GM19463 (cell line): ENCODE measurements around the gene BAMBI.
A peak's percentile ranks its signal among the peaks of the same experiment; 100 is the strongest.
"Not testable (repeated sequence)": the region's sequence is repeated elsewhere in the genome, so short reads cannot be mapped to it uniquely, and the experiment has no call there.

Experiments
- ATAC-seq: cut with Tn5 transposase; IDR thresholded peaks from one replicate; pipeline ENCODE4 v1.9.1; 2021; ENCODE audit warnings: mild to moderate bottlenecking, moderate library complexity; ENCODE audit not compliant: unreplicated experiment

The BAMBI gene, protein sequence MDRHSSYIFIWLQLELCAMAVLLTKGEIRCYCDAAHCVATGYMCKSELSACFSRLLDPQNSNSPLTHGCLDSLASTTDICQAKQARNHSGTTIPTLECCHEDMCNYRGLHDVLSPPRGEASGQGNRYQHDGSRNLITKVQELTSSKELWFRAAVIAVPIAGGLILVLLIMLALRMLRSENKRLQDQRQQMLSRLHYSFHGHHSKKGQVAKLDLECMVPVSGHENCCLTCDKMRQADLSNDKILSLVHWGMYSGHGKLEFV

DNA sequence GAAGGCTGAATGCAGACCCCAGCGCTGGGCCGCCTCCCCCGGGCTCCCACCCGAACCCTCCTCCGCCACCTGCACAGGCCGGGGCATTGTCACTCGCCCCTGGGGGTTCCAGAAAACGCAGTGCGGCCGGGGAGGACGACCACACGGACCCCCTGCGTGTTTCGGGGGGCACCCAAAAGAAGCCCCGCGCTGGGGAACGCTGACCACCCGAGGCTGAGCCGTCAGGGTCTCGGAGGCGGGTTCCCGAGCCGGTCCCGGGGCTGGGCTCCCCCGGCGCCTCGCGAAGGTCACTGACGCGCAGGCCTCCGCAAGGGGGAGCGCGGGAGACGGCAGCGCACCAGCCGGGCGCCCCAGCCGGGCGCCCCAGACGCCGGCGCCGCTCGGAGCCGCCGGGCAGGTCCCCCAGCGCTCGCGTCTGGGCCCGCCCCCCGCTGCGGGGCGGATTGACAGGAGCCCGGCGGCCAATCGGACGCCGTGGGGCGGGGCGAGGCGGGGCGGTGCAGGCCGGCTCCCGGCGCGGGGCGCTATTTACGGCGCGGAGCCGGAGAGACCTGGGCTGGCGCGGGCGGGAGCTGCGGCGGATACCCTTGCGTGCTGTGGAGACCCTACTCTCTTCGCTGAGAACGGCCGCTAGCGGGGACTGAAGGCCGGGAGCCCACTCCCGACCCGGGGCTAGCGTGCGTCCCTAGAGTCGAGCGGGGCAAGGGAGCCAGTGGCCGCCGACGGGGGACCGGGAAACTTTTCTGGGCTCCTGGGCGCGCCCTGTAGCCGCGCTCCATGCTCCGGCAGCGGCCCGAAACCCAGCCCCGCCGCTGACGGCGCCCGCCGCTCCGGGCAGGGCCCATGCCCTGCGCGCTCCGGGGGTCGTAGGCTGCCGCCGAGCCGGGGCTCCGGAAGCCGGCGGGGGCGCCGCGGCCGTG is at the start of gene BAMBI:
Gene BAMBI (plus strand): TSS at position 554 of the 920 bp plus-strand sequence. CDS start 377 bp downstream, outside the sequence.
- peak; percentile 91 for ATAC-seq

DNA sequence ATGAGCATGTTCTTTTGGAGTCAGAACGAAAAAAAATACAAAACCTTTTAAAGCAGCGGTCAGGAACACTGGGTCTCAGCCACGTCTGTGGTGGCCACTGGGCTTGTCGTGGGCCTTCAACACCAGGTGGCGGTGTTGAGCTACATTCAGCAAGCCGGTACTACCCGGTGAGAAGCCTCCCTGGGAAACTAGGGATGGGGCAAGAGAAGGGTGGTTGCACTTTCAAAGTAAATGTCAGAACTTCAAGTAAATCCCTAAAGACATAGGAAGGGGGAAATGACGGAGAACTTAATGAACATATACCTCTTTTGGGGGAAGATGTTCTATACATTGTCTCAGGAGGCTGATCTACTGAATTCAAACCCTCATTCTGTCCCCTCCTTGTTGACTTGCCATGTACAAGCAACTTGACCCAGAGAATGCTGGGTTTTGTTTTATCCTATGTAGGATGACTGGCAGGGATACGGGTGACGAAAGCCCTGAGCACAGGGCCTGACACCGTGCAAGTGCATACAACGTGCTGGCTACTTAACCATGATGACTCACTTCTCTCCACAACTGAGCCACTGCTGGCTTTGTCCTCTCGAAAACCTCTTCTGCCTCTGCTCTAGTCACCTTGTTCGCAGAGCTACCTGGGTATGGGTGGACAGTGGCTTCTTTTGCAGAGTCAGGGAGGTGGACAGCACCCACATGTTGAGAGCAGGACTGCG is 49.0 kb upstream of the BAMBI start:
- peak; percentile 76 for ATAC-seq

DNA sequence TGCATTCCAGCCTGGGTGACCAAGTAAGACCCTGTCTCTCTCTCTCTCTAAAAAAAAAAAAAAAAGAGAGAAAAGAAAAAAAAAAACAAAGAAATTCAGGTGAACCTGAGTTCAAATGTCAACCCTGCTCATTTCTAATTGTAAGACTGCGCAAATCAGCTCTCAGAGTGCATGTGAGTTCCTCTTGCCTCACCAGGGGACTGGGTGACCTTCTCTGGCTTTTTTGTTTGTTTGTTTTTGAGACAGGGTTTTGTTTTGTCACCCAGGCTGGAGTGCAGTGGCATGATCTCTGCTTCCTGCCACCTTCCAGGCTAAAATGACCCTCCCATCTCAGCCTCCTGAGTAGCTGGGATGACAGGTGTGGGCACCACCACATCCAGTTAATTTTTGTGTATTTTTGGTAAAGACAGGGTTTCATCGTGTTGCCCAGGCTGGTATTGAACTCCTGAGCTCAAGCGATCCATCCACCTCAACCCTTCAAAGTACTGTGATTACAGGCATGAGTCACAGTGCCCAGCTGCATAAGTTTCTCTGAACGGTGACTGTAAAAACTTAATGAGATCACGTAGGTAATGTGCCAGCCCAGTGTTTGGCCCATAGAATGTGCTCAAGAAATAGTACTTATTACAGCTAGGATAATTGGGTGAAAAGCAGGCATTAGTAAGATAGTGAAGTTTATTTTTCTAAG is 45.3 kb upstream of the BAMBI start:
- no peak for ATAC-seq

DNA sequence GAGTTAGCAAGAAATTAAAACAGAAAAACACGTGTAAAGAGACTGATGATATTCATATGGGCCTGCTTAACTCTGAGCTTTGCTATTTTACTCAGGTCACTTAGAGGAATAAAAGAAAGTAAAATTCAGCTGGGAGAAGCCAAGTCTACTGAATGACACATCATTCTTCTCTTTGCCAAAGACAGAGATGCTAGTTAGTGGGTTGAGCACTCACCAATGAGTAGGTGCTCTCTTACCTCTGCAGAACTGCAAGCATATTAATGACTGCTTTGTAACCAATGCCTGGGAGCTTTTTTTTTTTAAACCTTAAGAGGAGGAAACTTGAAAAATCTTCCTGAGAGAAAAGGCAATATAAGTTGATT is 44.8 kb upstream of the BAMBI start:
- no peak for ATAC-seq

DNA sequence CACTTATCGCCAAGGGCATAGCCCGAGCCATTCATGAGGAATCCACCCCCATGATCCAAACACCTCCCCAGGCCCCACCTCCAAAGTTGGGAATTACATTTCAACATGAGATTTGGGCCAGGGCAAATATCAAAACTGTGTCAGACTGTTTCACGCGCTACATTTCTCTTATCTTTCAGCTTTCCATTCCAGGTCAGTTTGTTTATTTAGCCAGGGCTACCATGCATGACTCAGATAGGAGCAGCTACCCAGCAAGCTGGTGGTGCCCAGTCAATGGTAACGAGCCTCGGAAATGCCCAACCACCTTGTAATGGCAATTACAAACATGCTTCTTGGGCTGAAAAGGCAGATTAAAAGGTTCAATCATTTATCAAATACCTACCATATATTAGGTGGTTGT is 43.6 kb upstream of the BAMBI start:
- no peak for ATAC-seq

DNA sequence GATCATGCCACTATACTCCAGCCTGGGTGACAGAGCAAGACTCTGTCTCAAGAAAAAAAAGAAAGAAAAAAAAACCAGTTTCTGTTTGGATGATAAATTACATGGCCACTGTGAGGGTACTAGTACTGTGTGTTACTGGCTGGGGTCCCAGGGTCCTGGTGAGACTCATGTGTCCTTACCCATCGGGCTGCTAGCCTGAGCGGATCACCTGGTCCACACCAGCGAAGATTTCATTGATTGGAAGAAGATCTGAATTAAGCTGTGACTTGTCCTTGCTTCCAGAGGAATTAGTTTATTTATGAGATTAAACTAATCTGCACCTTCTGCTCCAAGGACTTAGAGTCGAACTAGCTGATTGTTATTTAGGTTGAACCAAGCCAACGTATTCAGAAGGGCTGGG is 40.0 kb upstream of the BAMBI start:
- ATAC-seq, result no peak

DNA sequence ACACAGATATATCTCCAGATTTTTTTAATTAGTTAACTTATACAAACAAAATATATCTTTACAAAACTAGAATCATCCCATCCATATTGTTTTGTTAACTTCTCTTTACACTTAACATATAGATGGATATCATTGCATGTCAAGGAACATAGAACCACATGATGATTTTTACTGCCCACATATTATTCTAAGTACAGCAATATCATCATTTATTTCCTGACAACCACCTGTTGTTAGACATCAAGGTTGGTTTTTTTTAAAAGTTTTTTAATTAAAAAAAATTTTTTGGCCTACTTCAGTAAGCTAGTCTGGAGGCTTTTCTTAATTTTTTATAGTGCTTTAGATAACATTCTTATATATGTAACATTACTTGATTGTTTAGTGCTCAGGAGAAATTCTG is 38.9 kb upstream of the BAMBI start:
- no peak for ATAC-seq

DNA sequence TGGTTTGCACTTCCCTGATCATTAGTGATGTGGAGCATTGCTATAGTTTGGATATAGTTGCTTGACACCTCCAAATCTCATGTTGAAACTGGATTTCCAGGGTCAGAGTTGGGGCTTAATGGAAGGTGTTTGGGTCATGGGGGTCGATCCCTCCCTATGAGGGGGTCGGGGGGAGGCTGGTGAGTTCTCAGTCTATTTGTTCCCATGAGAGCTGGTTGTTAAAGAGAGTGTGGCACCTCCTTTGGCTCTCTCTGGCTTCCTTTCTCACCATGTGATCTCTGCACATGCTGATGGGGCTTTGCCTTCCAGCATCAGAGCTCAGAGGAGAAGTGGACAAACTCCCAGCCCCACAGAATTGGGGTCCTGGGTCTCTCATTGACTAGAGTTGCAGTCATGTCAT is 36.8 kb upstream of the BAMBI start:
- ATAC-seq, result no peak

DNA sequence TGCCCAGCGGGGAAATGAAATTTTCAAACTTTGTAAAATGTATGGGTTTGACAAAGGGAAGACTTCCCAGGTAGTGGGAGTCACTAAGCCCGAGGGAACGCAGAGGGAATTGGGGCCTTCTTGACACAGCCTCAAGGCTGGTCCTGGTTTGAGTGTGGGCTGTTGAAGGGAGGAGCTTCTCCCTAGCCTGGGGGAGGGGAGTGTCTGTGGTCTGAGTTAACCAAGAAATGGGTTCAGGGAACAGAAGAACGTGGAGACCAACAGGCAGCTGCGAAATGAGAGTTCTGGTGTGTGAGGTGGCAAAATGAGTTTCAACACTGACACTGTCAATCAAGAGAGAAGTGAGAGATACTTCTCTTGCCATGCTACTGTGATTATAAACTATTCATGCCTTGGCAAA is 32.7 kb upstream of the BAMBI start:
- no peak for ATAC-seq

DNA sequence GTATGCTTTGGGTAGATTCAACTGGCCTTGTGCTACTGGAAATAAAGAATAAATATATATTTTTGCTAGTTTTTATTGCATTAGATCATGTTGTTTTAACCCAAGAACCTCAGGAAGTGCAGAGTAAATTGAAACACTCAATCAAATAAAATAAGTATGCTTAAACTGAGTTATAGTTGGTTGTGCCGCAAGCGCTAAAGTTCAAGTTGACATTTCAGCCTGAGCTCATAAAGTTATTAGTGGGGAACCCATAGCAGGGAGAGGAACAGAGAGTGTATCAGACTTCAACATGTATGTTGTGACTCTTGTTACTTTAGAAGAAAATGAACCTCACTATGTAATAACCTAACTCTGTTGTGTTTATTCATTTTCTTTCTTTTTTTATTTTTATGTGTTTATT is 25.2 kb upstream of the BAMBI start:
- ATAC-seq, result no peak

DNA sequence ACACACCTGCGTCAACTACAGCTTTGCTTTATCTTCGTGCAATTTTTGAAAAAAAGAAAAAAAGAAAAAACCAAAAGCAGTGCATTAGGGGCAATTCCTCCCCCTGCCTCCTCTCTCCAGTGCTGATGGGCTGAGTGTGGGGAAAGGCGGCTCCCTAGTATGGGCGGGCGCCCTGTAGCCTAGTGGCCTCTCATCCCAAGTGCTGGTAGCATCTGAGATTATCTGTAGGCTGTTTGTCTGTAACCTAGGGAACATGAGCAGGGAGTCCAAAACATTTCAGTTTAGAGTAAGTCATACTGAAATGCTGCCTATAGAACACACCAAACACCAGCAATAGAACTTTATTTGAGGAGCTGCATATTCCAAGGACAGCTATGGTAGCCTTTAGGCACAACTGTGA is 24.6 kb upstream of the BAMBI start:
- ATAC-seq, result no peak

DNA sequence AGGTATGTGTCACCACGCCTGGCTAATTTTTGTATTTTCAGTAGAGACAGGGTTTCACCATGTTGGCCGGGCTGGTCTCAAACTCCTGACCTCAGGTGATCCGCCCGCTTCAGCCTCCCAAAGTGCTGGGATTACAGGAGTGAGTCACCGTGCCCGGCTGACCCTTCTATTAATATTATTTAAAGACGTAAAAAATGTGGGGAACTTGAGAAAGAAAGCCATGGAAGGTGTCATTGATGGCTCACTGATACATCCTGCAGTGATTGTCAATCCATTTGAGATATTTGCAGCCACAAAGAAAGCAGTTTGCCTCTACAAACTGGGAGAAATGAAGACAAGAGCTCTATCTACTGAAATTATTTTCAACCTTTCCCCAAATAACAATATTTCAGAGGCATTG is 18.5 kb upstream of the BAMBI start:
- ATAC-seq, result not testable (repeated sequence)

DNA sequence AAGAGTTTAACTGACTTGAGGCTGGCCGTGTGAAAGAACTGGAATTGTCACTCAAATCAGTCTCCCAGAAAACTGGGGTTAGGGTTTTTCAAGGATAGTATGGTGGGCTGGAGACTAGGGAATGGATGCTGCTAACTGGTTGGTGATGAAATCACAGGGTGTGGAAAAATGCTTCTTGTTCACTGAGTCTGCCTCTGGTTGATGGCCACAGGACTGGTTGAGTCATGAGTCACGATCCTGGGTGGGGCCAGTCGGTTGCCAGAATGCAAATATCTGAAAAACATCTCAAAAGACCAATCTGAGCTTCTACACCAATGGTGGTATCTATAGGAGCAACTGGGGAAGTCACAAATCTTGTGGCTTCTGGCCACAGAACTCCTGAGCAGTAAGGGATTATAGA is 16.3 kb upstream of the BAMBI start:
- no peak for ATAC-seq

DNA sequence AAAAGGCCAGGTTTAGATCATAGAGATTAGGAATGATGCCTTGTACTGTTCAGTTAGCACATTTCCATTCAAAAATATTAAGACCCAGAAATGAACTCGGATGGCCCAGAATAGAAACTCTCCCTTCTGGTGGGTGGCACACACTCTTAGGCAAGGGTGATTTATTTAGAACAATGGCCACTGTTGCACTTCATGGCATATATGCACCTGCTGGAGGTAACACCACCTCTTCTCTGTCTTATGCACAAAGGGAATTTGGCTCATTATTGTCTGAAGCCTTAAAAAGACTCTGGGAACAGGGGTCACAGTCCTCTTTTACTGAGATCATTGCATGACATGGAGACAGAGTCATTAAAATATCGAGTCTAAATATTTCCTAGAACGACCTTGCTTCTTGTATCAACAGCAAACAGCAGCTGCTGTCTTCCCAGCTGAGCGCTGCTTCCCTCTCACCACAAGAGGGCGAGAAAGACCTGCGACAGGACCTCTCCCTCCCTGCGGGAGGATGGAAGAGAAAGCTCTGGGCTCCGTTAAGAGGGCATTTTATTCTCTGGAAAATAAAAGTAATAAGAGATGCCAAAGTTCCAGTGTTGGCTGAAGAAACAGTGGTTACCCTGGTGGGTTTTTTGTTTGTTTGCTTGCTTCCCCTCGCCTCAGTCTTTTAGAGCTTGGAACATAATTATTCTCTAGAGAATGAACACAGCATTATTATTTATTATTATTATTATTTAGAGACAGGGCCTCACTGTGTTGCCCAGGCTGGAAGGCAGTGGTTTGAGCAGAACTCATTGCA is 13.5 kb upstream of the BAMBI start:
- peak; percentile 78 for ATAC-seq

DNA sequence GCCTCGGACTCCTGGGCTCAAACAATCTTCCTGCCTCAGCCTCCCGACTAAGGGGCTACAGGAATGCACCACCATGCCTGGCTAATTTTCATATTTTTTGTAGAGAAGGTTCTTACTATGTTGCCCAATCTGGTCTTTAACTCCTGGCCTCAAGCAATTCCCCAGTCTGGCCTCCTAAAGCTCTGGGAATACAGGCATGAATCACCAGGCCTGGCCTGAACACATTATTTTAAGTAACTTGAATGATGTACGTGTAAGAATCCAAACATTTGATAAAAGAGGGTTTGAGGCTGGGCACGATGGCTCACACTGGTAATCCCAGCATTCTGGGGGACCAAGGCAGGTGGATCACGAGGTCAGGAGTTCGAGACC is 13.0 kb upstream of the BAMBI start:
- no peak for ATAC-seq

DNA sequence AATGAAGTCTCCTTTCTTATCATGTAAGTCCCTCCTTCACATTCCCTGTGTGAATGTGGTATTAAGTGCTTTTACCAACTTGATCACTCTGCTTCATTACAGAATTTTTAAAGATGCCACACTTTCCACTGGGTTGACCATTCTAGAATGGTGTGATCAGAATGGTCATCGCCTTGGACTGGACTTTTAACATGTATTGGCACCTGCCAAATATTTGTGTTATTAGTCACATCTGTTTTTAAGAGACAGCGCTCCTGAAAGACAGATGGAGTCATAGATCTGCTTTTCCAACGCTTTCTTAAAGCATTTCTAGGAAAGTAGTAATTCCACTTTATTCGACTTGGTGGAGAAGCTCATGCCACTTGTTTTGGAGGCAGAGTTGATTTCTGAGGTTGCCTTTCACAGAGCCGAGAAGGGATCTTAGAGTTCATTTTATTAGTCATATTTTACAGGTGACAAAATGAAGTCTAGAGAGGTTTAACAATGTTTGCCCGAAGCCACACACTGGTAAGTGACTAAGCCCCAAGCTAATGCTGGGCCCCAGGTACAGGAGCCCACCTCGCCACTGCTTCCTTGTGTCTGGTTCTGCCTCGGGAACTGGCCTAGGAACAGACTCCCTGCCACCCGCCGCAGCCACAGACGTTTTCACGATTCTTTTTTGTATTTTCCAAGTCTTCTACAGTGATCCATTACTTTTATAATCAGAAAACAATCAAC is 10.4 kb upstream of the BAMBI start:
- no peak for ATAC-seq

DNA sequence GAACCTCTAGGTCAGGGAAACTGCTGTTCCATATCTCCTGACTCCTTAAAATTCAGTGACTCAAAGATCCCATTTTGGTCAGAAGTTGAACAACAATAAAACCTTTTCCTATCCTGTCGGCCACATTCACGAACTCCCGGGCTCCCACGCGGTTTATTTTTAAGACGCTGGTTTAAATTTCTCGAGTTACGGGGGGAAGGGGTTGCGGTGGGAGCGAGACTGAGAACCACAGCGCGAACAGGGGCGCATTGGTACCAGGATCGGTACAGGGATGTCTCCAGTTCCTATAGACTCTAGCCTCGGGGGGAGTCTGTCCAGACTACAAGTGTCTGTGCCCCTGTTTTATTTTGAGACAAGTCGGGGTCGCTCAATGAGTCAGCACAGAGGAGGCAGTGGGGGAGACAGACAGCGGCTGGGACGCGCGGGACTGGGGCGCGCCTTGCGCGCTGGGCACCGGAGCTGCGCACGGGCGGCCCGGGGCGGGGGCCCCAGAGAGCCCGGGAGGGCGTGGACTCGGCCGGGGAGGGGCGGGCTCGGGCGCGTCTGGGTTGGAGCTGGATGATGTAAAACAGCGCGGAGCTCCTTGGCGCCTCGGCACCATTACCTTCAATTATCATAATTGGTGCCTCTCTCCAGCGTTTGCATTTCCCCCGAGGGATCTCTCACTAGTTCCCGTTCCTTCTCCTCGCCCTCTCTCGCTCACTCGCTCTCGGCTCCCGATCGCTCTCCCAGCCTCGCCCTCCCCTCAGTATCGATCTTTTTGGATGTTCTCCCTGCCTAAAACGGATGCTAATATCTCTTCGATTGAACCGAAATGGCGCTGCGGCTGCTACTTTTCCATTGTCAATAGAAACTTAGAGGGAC is 8.7 kb upstream of the BAMBI start:
- peak; percentile 66 for ATAC-seq

DNA sequence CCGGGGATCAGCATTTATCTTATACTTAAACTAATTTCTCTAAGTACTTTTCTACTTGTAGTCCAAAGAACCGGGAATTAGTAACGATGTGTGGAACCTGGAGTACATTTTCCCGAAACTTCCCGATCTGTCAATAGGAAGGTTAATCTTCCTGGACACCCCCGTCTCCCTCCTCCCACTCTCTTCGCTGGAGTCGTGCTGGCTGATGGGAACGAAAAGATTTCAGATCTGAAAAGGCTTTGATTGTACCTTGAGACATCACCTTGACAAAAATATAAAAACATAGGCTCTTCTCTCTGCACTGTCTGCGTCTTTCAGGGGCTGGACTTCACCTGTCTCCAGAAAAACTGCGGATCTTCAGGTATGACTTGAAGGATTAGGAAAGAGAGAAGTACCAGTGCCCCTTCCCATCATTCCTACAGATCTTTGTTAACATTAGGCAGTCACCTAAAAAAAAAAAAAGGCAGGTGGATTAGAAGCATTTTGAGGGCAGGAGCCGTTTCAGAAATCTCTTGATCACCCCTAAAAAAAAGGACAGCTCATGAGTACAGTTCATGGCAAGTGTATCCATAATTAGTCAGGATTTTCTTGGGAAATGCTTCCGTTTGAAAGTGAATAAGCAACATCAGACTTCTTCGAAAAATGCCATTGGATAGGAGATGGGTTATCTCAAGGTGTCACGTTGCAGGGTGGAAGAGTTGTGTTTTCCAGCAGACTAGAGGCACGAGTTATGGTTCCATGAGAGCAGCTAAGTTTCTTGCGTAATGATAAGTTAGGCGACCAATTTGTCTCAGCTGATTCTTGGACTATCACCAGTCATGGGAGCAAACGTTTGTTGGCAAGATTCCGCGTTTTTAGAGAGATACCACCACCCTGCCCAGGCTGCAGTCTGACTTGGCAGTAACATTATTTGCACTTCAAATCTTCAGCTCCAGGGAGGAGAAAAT is 7.8 kb upstream of the BAMBI start:
- ATAC-seq, result no peak
